Neural progenitor cell (in vitro differentiated cells): Measurements from ENCODE around the gene LRRC27.

Source experiments
- CTCF ChIP-seq: fragments of 200-600 bp; sonication (generic); IDR thresholded peaks from 2 replicates; pipeline ENCODE4 v1.5.1; 2017; ENCODE audit warnings: antibody characterized with exemption, mild to moderate bottlenecking
- EZH2 ChIP-seq: fragments of 200-600 bp; sonication (generic); IDR thresholded peaks from 2 replicates; pipeline ENCODE4 v1.6.1; 2017; ENCODE audit warnings: antibody characterized with exemption, mild to moderate bottlenecking, moderate library complexity
- EZH2phosphoT487 ChIP-seq: fragments of 200-600 bp; sonication (generic); IDR thresholded peaks from 2 replicates; pipeline ENCODE4 v1.6.1; 2017; ENCODE audit warnings: antibody characterized with exemption

DNA sequence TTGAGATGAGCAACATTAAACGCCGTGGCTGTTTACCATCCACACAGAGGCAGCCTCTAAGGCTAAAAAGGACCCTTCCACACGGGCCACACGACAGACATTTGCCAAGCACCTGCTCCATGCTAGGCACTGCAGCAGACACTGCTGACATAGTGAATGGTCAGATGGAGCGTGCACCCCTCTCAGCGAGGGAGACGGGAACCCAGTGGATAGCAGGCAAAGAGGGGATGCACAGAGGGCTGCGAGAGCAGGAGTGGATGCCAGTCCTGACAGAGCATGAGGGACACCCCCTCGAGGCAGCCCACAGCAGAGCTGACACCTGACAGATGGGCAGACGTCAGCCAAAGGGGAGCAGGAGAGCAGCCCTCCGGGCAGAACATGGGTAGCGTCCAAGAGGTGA, 18.7 kb upstream of the LRRC27 start:
- TF ChIP-seq CTCF = no peak
- no peak for TF ChIP-seq EZH2
- TF ChIP-seq EZH2phosphoT487 = no peak
